ENCODE results near the gene CLPTM1.

GRCh38 chr19:44907613-44908012, 47.6 kb upstream of the CLPTM1 start:
- no peak for TF ChIP-seq ZNF8 (CRISPR knock-in tag; IDR thresholded peaks at IDR 0.05)
- TF ChIP-seq ZFP3 (CRISPR knock-in tag; IDR thresholded peaks at IDR 0.05): no peak
- no peak for TF ChIP-seq PATZ1 (CRISPR knock-in tag; IDR thresholded peaks at IDR 0.05; ENCODE audit: borderline replicate concordance)
- no peak for TF ChIP-seq GLIS3 (CRISPR knock-in tag; IDR thresholded peaks at IDR 0.05)
- no peak for TF ChIP-seq CSRNP3 (CRISPR knock-in tag; IDR thresholded peaks at IDR 0.05)
- no peak for TF ChIP-seq ZC3H10 (CRISPR knock-in tag; IDR thresholded peaks at IDR 0.05)
- no peak for TF ChIP-seq ZFP30 (CRISPR knock-in tag; IDR thresholded peaks at IDR 0.05)
- TF ChIP-seq CREB5 (CRISPR knock-in tag; IDR thresholded peaks at IDR 0.05; ENCODE audit: low read depth): no peak
- TF ChIP-seq ISL1 (CRISPR knock-in tag; IDR thresholded peaks at IDR 0.05): no peak
- no peak for TF ChIP-seq TSHZ2 (CRISPR knock-in tag; IDR thresholded peaks at IDR 0.05)
- no peak for TF ChIP-seq TOX (CRISPR knock-in tag; IDR thresholded peaks at IDR 0.05; ENCODE audit: borderline replicate concordance)
- TF ChIP-seq ARNTL (CRISPR knock-in tag; IDR thresholded peaks at IDR 0.05; ENCODE audit: borderline replicate concordance, low read depth): no peak
- no peak for TF ChIP-seq ZNF565 (CRISPR knock-in tag; conservative IDR thresholded peaks at IDR 0.05; ENCODE audit: low read depth)
